GM19467 (cell line): ENCODE data around the gene FAM240B.

Source experiments
- ATAC-seq: cut with Tn5 transposase; IDR thresholded peaks from one replicate; pipeline ENCODE4 v1.9.1; 2021; ENCODE audit warnings: mild to moderate bottlenecking, moderate library complexity; ENCODE audit not compliant: unreplicated experiment

The FAM240B gene

GRCh38 chr9:38720083-38720745, at the start of gene FAM240B:
TSS of gene FAM240B (minus strand) at chr9:38720133. CDS start at chr9:38703999, 16,134 bp downstream.
- ATAC-seq, result no peak

GRCh38 chr9:38768351-38768761, 48.4 kb upstream of the FAM240B start:
- no peak for ATAC-seq

GRCh38 chr9:38765101-38765500, 45.2 kb upstream of the FAM240B start:
- ATAC-seq, result no peak

- no peak for ATAC-seq
Measured at GRCh38 chr9:38761999-38762398, 42.1 kb upstream of the FAM240B start.

GRCh38 chr9:38761339-38761738, 41.4 kb upstream of the FAM240B start:
- ATAC-seq, result no peak

GRCh38 chr9:38756702-38757101, 36.8 kb upstream of the FAM240B start:
- no peak for ATAC-seq

DNA sequence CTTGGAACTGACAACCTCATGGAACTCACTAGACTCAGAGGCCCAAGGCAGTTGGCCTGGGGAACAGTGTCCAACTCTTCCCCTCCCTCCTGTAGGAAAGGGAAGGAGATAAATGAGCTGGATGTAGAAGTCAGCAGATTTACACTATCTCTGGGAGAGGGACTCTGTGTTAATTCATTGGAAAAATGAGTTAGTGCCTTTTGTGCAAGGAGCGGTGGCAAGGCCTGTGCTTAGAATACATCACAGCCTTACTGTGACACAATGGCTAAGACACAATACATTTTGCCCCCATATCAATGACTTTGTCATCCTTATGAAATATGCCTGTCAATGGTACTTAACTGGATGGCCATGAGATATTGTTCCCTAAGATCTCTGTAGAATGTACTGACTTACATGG, 28.0 kb upstream of the FAM240B start:
- no peak for ATAC-seq

GRCh38 chr9:38747067-38747466, 27.1 kb upstream of the FAM240B start:
- no peak for ATAC-seq

DNA sequence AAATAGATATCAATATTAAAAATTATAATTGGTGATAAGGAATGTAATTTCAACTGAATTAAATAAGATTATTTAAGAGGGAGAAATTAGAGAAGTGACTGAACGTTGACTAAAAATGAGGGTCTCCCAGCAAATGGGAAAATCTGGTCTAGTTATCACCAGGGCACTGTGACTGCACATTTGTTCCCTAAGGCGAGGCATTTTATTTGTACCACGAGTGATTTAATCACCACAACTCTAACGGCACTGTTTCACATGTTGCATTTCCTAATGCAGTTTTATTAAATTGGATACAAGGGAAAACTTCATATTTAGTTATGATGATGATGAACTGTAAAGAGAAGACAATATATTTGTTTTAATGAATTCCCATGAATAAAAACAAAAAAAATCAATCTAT, 26.4 kb upstream of the FAM240B start:
- no peak for ATAC-seq

- ATAC-seq, result no peak
Measured at GRCh38 chr9:38744484-38744883, 24.6 kb upstream of the FAM240B start.

- no peak for ATAC-seq
Measured at GRCh38 chr9:38737246-38737645, 17.3 kb upstream of the FAM240B start.

DNA sequence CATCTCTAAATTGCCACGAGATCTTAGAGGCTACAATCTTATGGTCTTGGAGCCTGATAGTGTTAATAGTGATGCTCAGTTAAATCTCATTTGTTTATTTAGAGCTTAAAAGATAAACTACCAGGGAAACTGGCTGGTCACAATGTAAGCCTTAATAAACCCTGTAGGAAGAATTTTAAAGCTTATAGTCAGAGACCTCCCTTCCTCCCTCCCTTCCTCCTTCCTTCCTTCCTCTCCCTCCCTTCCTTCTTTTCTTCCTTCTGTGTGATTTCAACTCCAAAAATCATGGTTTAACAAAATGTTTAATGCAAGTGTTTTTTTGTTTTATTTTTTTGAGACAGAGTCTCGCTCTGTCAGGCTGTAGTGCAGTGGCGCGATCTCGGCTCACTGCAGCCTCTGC, 14.9 kb upstream of the FAM240B start:
- no peak for ATAC-seq

DNA sequence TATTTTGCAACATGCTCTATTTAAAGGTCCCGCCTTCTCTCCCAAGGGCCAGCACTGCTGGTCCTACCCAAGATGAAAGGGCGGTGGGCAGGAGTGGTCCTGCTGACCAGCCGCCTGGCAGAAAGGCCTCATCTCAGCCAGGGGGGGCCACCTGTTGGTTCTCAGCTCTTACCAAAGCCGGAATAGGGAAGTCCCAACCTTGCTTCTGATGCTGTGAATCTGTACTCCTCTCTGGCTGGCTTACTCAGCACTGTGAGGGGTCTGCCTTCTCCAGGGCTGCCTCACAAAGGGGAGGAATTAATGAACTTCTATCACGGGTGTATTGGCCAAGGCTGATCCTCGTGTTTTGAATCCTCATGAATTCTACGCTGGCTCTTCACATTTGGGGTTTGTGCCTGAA, 13.6 kb upstream of the FAM240B start:
- ATAC-seq, result no peak

DNA sequence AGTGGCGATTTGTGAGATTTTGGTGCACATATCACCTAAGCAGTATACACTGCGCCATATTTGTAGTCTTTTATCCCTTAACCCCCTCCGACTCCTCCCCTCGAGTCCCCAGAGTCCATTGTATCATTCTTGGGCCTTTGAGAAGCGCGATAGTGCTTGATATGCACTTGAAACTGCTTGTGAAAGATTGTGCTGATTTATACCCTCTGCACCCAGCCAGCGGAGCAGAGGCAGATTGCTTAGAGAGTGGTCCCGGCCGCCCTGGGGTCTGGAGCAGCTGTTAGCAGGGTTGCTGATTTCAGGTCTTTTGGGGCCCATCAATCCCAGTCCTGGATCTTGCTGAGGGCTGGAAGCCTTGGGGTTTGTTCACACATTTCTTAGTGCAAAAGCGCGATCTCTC, 13.0 kb upstream of the FAM240B start:
- no peak for ATAC-seq

DNA sequence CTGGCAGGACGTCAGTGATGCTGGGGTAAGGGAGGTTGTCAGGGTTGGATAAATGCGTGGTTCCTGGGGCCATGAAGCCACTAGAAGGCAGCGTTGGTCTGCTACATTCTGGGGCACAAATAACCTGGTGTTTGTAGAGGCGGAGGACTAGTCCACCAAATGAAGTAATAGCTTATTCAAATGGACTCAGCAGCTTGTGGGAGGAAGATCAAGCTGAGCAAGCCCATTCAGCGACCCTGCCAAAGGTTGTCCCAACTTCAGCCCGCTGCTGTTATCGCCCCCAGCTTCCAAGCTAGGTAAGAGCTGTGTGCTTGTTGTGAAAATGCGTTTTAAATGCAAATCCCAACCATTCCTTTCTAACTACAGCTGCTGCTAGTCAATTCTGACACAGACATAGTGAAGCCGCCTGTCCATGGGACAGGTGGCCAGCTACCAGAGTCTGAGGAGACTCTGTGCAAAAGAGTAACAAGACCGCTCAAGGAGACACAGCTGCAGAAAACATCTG, 7.6 kb upstream of the FAM240B start:
- no peak for ATAC-seq

GRCh38 chr9:38724754-38725153, 4.8 kb upstream of the FAM240B start:
- ATAC-seq, result no peak

DNA sequence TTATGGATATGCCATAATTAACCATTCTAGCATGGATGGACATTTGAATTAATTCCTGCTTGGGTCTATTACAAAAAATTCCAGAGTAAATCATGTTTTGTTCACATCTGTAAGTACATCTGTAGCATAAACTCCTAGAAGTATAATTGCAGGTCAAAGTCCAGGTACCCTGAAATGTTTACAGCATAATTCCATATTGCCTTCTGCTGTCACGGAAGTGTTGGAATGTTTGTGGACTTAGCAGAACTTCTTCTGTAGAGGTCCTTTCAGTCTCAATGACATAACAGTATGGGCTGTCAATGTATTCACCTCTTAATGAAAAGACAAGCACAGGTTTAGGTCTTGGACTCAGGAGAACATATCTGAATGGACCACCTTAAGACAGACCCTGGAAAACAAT, 1.8 kb downstream of the FAM240B start:
- ATAC-seq, result no peak

- no peak for ATAC-seq
Measured at GRCh38 chr9:38715684-38716083, 4.2 kb downstream of the FAM240B start.

DNA sequence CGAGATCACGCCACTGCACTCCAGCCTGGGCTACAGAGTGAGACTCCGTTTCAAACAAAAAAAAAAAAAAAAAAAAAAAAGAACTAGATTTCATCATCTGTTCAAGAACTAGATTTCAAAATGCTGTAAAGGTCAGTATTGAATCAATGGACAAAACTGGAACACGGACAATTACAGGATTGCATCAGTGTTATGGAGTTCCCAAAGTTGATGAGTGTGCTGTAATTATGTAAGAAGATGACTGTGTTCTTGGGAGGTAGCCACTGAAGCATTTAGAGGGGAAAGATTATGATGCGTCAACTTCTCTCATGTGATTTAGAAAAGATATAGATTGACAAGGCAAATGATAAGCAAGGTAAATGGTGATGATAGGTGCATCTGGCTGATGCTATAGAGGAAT, 6.5 kb downstream of the FAM240B start:
- no peak for ATAC-seq

GRCh38 chr9:38708759-38709158, 11.2 kb downstream of the FAM240B start:
- no peak for ATAC-seq

- ATAC-seq, result no peak
Measured at GRCh38 chr9:38707885-38708637, 11.9 kb downstream of the FAM240B start.

GRCh38 chr9:38706493-38706892, 13.4 kb downstream of the FAM240B start:
- ATAC-seq, result no peak
